ENCODE data around the gene QPRT. TPM values are rescaled to one million over a fixed set of nuclear protein-coding genes. Genes with fewer than 3 reads are reported as not detected.

Gene QPRT
- total RNA-seq, 1 experiment from 2014 or later = 27.9 TPM

- BruUV-seq (replicated peaks) = no TSS peak
- ChIA-PET CTCF (no interaction called here), POLR2A (no interaction called here)
- Histone ChIP-seq H3K4me1 (ENCODE audit: control insufficient read depth, insufficient read depth, low read length) (no peaks in the 10 kb centered on the region), H3K9me3 (ENCODE audit: control insufficient read depth, insufficient read depth, low read depth, low read length) (no peaks in the 10 kb centered on the region), H3K36me3 (ENCODE audit: control insufficient read depth, insufficient read depth, low read length) (no peaks in the 10 kb centered on the region), H3K4me3 (ENCODE audit: low read depth in 2 of 2, low read length in 2 of 2) (no peak overlapping the region), H3K27me3 (ENCODE audit: control insufficient read depth, insufficient read depth, low read length) (no peaks in the 10 kb centered on the region), H3K27ac (ENCODE audit: low read length) (no peak overlapping the region)
- TF ChIP-seq TCF7L2 (IDR thresholded peaks at IDR 0.05; ENCODE audit: low read depth, low read length) = no peak
- TF ChIP-seq SIN3A (IDR thresholded peaks at IDR 0.05; ENCODE audit: borderline replicate concordance, insufficient read depth, low read depth, low read length) = no peak
- TF ChIP-seq CTCF (IDR thresholded peaks at IDR 0.05) = no peak
- no peak for TF ChIP-seq REST (IDR thresholded peaks at IDR 0.05; ENCODE audit: insufficient read depth in 1 of 2, low read depth in 2 of 2, low read length in 1 of 2)
- no peak for TF ChIP-seq POLR2AphosphoS5 (IDR thresholded peaks at IDR 0.05; ENCODE audit: low read depth, low read length)
- DNase-seq (ENCODE audit: low read depth, low spot score) = no peak
- no peak for ATAC-seq
- in situ Hi-C loops (cut with HindIII; ENCODE audit: low pct_unique_long_range_greater_than_20kb, low sequenced_read_pairs) = no loop called here
- intact Hi-C loops (cut with micrococcal nuclease; ENCODE audit: unreplicated experiment) = no loop called here
These were observed 34.6 kb upstream of the QPRT start for GRCh38 chr16:29644338-29644857.

- DNase-seq (ENCODE audit: low read depth, low spot score) = no peak
- Histone ChIP-seq H3K4me1 (ENCODE audit: control insufficient read depth, insufficient read depth, low read length) (no peaks in the 10 kb centered on the region), H3K27me3 (ENCODE audit: control insufficient read depth, insufficient read depth, low read length) (no peaks in the 10 kb centered on the region), H3K27ac (ENCODE audit: low read length) (no peak overlapping the region), H3K9me3 (ENCODE audit: control insufficient read depth, insufficient read depth, low read depth, low read length) (no peaks in the 10 kb centered on the region), H3K4me3 (ENCODE audit: low read depth in 2 of 2, low read length in 2 of 2) (no peak overlapping the region), H3K36me3 (ENCODE audit: control insufficient read depth, insufficient read depth, low read length) (no peaks in the 10 kb centered on the region)
- BruUV-seq (replicated peaks) = no TSS peak
- ChIA-PET POLR2A (interaction anchor here (0.6 kb wide), 1 partner anchor 123 kb away, joined by 3 read pairs; no protein-coding TSS in a partner anchor), CTCF (no interaction called here)
- no peak for ATAC-seq
- intact Hi-C loops (cut with micrococcal nuclease; ENCODE audit: unreplicated experiment) (no loop called here), in situ Hi-C loops (cut with HindIII; ENCODE audit: low pct_unique_long_range_greater_than_20kb, low sequenced_read_pairs) (no loop called here)
- TF ChIP-seq REST (IDR thresholded peaks at IDR 0.05; ENCODE audit: insufficient read depth in 1 of 2, low read depth in 2 of 2, low read length in 1 of 2) (no peak), CTCF (IDR thresholded peaks at IDR 0.05) (no peak), SIN3A (IDR thresholded peaks at IDR 0.05; ENCODE audit: borderline replicate concordance, insufficient read depth, low read depth, low read length) (no peak), TCF7L2 (IDR thresholded peaks at IDR 0.05; ENCODE audit: low read depth, low read length) (no peak), POLR2AphosphoS5 (IDR thresholded peaks at IDR 0.05; ENCODE audit: low read depth, low read length) (no peak)
These were observed 33.8 kb upstream of the QPRT start for GRCh38 chr16:29644973-29645693.
